Right forelimb (tissue), 1 donor: ENCODE results near the gene GRIA1.

Experiments
- DNase-seq: peaks from one replicate; pipeline ENCODE4 v3.0.0-alpha.2; 2018

GRIA1 gene

DNA sequence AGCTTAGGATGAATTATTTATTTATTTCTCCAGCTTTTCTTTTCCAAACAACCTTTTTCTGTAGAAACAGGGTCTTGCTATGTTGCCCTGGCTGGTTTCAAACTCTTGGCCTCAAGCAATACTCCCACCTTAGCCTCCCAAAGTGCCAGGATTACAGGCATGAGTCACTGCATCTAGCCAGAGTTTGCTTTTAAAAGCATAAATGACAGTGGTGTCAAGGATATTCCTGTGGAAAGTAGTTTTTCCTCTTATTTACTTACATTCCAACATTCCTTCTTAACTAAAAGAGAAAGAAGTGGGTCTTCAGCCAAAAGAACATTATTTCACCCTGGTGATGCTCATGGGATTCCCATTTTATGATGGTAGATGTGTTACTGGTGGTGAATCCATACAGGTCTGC lies 62.4 kb downstream of the GRIA1 start:
- no peak for DNase-seq

- DNase-seq, result no peak
Observed at GRCh38 chr5:153555420-153556114, 65.1 kb downstream of the GRIA1 start.

DNA sequence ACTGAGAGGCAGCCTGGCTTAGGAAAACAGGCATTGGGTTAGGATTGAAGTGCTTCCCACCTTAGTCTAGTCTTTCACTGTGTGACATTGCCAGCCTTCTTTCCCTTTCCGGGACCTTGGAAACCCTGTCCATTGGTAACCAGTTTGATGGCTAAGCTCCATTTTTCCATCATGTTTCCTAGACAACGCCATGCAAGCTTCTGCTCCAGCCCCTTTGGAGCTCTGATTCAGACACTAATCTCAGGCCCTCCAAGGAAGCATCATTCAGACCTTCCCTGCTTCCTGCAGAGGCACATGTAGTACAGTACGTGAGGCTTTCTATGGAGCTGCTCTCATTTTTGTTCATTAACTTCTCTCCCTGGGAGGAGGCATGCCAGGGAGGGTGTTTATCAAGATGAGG lies 68.5 kb downstream of the GRIA1 start:
- DNase-seq, result no peak

DNA sequence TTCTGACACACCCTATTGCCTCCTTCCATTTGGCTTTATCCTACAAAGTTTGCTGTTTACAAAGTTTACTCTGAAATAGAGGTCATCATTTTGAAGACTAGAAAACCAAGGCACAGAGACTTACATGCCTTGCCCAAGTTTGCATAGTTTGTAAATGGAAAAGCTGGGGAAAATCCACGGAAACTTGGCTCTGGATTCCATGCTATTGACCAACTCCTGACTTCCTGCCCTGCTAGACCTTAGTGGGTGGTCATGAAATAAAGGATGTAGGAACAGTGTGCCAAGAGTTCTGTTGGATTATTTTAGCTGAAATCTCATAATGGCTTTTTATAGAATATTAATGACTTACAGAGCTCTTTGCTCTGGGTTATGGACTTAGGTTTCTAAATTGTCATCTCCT lies 69.5 kb downstream of the GRIA1 start:
- no peak for DNase-seq

GRCh38 chr5:153562189-153562588 lies 71.7 kb downstream of the GRIA1 start:
- no peak for DNase-seq

DNA sequence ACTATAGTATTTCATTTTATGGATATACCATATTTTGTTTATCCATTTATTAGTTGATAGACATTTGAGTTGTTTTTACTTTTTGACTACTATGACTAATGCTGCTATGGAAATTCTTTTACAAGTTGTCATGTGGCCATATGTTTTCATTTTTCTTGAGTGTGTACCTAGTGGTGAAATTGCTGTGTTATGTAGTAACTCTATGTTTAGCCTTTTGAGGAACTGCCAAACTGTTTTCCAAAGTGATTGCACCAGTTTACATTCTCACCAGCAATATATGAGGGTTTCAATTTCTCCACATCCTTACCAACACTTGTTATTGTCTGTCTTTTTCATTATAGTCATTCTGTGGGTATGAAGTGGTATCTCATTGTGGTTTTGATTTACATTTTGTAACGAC lies 75.4 kb downstream of the GRIA1 start:
- no peak for DNase-seq

GRCh38 chr5:153569036-153569435 lies 78.6 kb downstream of the GRIA1 start:
- no peak for DNase-seq

DNA sequence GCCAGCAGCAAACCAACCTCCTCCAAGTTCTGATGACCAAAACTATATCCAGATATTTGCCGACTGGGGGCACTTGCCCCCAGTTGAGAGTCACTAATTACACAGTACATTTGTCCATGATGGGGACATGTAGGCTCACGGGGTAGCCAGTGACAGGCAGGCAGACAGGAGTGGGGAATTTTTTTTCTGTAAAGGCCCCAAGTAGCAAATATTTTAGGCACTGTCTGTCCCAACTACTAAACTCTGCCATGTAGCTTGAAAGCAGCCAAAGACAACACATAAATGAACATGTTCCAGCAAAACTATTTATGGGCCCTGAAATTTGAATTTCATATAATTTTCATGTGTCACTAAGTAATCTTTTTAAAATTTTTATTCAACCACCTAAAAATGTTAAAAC lies 80.7 kb downstream of the GRIA1 start:
- DNase-seq, result no peak

- no peak for DNase-seq
Observed at GRCh38 chr5:153572411-153573145, 82.1 kb downstream of the GRIA1 start.

DNA sequence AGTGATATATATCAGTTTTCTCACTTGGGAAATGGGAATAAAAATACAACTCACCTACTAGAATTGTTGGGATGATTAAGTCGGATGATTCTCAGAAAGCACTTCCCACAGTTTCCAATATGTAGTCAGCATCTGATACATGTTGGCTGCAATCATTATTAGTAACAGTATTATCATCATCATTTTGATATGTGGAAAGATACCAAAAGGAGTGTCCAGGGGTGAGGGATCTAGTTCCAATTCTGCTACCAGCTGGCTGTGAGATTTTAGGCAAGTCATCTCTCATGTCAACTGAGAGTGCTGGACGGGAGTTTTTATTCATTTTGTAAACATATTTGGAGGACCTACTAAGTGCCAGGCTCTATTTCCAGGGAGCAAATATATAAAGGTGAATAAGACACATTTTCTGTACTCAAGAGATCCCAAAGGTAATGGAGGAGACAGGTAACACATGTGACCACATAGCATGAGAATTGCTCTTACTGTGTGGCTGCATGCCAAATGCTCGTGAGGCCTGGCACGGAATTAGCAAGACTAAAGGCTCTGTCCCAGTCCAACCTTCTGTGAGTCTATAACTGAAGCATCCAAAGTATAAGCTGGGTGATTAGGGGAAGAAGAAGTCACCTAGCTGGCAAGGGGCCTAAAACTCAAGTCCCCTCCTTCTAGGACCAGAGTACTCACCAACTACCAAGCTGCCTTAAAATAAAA lies 83.0 kb downstream of the GRIA1 start:
- DNase-seq, result no peak

DNA sequence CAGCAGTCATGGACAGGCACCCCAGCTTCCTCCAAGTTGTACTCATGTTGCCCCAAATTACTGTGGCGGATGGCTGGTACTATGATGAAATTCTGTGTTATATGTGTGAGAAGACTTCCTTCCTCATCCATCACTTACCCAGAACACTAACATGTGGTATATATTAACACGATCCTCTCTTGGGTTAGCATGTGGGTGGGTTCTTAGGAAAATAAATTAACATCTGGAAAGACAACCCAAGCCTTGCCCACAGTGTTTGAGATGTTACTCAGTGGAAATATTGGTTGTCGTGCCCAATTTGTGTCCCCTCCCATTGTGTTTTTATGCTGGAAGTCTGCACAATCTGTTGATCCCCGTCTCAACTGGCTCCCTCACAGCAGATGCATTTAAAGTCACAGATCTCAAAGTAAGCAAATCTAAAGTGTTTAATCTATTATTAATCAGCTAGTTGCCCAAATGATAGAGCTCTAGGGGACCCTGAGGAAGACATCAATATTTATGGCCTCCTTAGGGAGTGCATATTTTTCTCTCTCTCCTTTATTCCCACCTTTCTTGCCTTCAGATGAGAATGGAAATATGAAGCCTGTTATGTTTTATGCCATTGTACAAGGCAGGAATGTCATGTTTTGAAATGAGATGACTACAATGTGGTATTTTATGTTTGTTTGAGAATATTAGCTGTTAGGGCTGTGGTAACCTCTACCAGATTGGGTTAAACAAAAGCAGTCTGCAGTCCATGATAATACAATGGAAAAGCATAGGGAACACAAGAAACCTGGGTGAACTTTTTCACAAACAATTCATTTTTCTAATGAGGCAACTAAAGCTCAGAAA lies 93.9 kb downstream of the GRIA1 start:
- DNase-seq, result no peak

- no peak for DNase-seq
Observed at GRCh38 chr5:153584960-153585359, 94.5 kb downstream of the GRIA1 start.

DNA sequence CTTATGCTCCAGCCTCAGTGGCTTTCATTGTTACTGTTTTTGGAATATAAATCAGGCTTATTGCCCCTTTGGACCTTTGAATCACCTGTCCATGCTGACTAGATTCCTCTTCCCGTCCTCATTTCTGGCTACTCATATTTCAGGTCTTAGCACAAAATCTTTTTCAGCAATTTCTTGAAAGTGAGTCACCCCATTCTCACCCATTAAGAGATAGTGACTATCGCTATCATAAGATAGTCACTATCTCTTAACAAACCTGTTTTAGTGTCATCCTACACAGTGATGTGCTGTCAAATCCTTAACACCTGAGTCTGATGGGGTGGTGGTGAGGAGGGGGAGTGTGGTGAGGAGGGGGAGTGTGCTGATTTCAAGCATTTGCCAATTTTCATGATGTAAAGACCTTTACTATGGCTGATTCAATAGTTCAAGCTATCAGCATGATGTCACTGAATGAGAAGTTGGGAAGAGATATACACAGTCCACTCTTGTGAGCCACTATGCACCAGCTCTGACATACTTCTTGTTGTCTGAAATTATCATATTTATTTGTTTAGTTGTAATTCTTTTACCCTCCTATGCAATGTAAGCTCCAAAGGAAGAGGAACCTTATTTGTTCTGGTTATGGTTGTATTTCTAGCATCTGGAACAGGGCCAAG lies 95.3 kb downstream of the GRIA1 start:
- DNase-seq, result no peak

GRCh38 chr5:153592081-153592480 lies 101.6 kb downstream of the GRIA1 start:
- no peak for DNase-seq

DNA sequence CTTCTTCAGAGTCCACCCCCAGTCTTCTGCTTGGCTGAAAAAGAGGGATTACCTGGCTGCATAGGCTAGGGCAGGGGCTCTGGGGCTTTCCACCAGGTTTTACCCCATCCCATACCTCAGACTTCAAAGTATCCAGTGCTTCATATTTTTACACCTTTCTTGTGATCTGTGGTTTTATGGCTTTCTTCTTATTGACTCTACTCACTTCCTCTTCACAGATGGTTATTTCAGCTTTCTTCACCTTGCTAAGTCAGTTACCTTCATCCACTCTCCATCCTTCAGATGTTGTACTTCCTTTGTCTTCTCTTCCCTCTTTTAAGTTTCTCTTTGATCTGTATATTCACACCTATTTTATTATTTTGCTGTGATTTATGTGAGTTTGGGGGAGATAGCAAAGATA lies 104.3 kb downstream of the GRIA1 start:
- no peak for DNase-seq

- DNase-seq, result no peak
Observed at GRCh38 chr5:153598099-153598498, 107.6 kb downstream of the GRIA1 start.

DNA sequence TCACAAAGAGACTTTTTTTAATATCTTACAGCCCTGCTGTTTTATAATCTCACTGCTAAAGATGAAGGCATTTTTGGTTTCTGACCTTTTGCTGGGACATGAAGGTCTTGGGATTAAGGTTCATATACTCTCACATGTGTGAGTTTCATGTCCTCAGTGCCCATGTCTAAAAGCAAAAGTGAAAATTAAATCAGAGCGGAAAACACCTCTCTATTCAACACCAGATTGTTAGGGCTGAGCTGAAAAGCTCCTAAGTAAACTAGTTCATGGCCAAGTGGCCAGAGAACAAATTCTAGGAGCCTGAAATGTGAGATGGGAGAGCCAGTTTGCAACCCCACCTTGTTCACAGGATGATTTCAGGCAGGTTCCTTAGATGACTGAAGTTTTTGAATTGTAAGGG lies 110.9 kb downstream of the GRIA1 start:
- DNase-seq, result no peak

DNA sequence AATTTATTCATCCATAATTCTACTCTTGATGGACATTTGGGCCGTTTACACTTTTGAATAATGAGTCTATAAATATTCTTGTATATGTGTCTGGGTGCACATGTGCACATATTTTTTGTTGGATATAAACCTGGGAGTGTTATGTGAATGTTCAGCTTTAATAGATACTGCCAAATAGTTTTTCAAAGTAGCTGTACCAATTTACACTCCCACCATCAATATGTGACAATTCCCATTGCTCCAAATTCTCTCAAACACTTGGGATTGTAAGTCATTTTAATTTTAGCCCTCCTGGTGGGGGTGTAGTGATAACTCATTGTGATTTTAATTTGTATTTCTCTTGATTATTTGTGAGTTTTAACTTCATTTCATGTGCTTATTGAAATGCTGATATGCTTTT lies 114.9 kb downstream of the GRIA1 start:
- no peak for DNase-seq

- DNase-seq, result no peak
Observed at GRCh38 chr5:153610009-153610408, 119.5 kb downstream of the GRIA1 start.

GRCh38 chr5:153610811-153611210 lies 120.3 kb downstream of the GRIA1 start:
- DNase-seq, result no peak

GRCh38 chr5:153613144-153613543 lies 122.7 kb downstream of the GRIA1 start:
- DNase-seq, result no peak

- no peak for DNase-seq
Observed at GRCh38 chr5:153613672-153614071, 123.2 kb downstream of the GRIA1 start.

DNA sequence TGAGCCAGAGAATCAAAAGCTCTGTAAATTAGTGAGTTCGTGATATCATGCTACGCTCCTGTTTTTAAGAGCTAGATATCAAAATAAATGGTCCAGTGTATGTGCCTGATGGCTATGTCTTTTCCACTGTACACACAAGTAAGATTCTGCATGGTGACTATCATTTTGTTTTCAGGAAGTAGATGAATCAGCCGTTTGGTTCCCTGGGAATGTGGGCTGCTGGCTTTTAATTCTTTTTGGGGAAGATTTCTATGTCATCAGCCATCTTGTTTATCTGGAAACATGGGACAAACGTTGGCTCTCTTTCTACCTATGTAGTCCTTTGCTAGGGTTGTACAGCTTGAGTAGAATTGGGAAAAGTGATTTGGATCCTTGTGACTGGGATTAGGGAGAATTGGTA lies 126.7 kb downstream of the GRIA1 start:
- DNase-seq, result no peak
